Germinal center (tissue), 1 donor: ENCODE measurements around the gene NELFB.

ENCODE experiments used
- DNase-seq: peaks from one replicate; pipeline ENCODE4 v3.0.0; 2012; ENCODE audit warnings: mixed read lengths, low spot score

Gene NELFB

GRCh38 chr9:137223078-137223970 is 31.8 kb upstream of the NELFB start:
- peak; percentile 97 for DNase-seq

GRCh38 chr9:137224830-137225694 is 30.1 kb upstream of the NELFB start, which contains the start of gene CYSRT1:
TSS of gene CYSRT1 (plus strand) at chr9:137225174. CDS start at chr9:137225622, 448 bp downstream.
- DNase-seq, result no peak

DNA sequence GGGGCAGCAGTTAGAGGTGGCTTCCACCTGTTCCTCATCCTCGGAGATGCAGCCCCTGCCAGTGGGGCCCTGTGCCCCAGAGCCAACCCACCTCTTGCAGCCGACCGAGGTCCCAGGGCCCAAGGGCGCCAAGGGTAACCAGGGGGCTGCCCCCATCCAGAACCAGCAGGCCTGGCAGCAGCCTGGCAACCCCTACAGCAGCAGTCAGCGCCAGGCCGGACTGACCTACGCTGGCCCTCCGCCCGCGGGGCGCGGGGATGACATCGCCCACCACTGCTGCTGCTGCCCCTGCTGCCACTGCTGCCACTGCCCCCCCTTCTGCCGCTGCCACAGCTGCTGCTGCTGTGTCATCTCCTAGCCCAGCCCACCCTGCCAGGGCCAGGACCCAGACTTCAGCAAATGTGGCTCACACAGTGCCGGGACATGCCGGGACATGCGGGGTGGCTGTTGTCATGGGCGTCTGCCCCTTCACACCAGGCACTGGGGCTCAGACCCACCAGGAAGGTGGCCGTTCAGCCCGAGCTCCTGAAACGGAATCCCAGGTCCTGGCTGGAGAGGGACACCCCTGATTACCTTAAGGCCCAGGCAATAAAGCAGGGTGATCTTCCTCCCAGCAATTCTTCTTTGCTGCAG is 29.3 kb upstream of the NELFB start:
- DNase-seq, result no peak

DNA sequence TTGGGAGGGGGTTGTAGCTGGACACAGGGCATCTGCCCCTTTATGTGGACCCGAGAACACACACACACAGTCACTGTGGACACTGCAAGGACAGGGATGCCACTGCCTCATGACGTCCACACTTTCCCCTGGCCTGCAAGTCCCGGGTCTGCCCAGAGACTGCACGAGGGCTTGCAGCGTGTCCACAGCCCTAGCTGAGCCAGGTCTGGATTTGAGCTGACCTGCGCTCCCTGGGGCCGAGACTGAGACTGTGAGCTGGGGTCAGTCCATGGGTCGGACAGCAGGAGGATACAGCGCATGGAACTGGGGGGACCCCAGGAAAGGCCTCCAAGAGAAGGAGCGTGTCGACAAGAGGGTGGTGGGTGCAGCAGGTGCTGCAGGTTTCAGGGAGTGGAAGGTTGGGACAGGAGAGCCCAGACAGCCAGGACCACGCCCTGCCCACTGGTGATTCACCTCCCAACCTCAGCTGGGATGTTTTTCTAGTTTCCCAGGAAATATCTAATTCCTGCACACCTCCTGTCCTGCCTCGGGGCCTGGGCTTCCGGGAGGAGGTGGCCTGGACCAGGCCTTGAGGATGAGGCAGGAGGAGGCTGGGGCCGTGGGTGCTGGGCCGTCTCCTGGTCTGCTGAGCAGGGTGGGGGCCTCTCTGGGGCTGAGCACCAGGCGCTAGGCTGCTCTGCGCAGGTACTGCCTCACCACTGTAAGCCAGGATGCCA is 28.6 kb upstream of the NELFB start:
- DNase-seq, result no peak

DNA sequence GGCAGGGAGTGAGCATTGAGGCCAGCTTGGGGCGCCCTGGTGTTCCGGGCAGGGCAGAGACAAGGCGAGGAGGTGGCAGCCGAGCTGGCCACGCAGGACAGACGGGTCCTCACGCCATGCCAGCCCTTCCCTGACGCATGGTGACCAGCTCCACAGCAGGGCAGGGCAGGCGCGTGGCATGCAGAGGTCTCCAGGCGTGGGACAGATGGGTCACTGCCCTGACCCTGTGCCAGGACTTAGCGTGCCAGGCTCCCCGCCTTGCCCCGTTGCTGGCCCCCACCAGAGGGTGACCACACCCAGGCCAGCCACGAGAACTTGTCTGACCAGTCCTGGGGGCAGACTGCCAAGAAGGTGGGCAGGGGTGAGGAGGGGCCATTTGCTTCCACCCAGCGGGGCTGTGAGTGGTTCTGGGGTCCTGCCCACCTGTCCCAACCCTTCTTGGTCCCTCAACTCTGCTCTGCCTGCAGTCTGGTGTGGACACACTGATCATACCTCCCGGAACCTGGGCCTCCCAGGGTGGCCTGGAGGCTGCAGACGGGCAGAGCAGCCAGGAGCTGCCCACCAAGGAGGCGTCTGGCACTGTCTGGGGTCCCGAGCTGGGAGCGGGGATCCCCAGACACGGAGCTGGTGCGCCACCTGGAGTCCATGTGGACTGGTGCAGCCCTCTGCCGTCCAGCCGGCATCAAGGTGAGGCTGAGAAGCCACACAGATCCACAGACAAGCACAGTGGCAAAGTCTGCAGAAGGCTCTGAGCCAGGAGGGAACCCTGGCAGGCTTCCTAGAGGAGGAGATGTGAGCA is 27.9 kb upstream of the NELFB start, which contains the start of gene RNF224:
Gene RNF224, plus strand, starts transcription at position 449 of the 799 bp plus-strand sequence. CDS start 834 bp downstream, outside the sequence.
- peak; percentile 80 for DNase-seq

- DNase-seq, result no peak
Measured at GRCh38 chr9:137227853-137228505, 27.1 kb upstream of the NELFB start.

GRCh38 chr9:137228506-137228967 is 26.6 kb upstream of the NELFB start:
- no peak for DNase-seq

GRCh38 chr9:137228968-137229896 is 25.9 kb upstream of the NELFB start:
- DNase-seq, result no peak

GRCh38 chr9:137229903-137230704 is 25.0 kb upstream of the NELFB start:
- DNase-seq, result no peak

- DNase-seq, result no peak
Measured at GRCh38 chr9:137230705-137231371, 24.3 kb upstream of the NELFB start, which contains the start of gene SLC34A3. TSS of gene SLC34A3 (plus strand) at chr9:137230901. CDS start at chr9:137231703, 802 bp downstream.

- no peak for DNase-seq
Measured at GRCh38 chr9:137231372-137232039, 23.6 kb upstream of the NELFB start.

DNA sequence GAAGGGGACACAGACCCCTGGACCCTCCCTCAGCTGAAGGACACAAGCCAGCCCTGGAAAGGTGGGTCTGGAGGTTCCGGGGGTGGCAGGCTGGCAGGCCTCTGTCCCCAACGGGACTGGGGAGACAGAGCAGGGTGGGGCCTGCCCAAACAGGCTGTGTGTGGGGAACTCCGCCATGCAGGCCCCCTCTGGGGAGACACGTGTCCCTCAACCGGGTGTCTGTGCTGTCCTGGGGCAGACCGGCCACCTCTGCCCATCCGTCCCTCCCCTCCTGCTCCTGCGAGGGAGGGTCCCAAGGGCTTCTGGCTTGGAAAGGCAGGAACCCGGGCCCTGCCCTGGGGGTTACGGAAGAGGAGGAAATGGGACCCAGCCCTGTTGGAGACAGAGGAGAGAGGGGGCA is 23.0 kb upstream of the NELFB start:
- no peak for DNase-seq

DNA sequence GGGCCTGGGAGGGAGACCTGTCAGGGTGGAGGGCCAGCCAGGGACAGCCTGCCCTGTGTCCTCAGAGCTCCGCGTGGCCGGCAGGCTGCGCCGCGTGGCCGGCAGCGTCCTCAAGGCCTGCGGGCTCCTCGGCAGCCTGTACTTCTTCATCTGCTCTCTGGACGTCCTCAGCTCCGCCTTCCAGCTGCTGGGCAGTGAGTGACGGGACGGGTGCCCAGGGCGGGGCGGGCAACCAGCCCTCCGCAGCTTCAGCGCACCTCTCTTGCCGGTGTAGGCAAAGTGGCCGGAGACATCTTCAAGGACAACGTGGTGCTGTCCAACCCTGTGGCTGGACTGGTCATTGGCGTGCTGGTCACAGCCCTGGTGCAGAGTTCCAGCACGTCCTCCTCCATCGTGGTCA is 22.6 kb upstream of the NELFB start:
- DNase-seq, result no peak

DNA sequence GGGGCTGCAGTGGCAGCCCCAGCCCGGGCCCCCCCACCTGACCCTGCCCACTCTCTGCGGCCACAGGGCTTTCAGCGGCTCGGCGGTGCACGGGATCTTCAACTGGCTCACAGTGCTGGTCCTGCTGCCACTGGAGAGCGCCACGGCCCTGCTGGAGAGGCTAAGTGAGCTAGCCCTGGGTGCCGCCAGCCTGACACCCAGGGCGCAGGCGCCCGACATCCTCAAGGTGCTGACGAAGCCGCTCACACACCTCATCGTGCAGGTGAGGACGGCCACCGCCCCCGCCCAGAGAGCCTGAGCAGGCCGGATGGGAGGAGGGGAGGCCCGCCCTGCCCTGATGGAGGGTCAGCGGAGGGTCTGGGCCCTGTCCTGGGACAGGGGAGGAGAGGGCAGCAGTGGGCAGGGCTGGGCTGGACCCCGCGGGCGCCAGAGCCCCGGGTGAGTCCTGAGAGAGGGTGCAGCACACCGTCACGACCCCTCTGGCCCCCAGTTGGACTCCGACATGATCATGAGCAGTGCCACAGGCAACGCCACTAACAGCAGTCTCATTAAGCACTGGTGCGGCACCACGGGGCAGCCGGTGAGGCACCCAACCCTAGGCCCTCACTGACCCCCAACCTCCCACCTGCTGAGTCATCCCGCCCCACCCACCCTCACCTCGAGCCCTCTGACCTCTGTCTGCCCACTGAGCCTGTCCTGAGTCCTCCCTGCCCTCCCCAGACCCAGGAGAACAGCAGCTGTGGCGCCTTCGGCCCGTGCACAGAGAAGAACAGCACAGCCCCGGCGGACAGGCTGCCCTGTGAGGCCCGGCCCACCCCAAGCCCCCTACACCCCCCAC is 21.8 kb upstream of the NELFB start:
- DNase-seq, result no peak

GRCh38 chr9:137234055-137234697 is 21.0 kb upstream of the NELFB start:
- no peak for DNase-seq
